HCT116 (cell line): ENCODE results near the gene OTOG.

Experiments used
- EGR1 ChIP-seq: IDR thresholded peaks from 2 replicates; pipeline ENCODE4 v1.6.1; 2012; ENCODE audit warnings: low read depth
- ELF1 ChIP-seq: IDR thresholded peaks from 2 replicates; pipeline ENCODE4 v1.6.1; 2012; ENCODE audit warnings: low read depth, borderline replicate concordance
- EZH2 ChIP-seq: fragments of 200-600 bp; sonication (generic); IDR thresholded peaks from 2 replicates; pipeline ENCODE4 v1.6.1; 2017; ENCODE audit warnings: antibody characterized with exemption, mixed run types
- EZH2phosphoT487 ChIP-seq: fragments of 200-600 bp; IDR thresholded peaks from 2 replicates; pipeline ENCODE4 v1.6.1; 2018; ENCODE audit warnings: antibody characterized with exemption, borderline replicate concordance
- POLR2A ChIP-seq: IDR thresholded peaks from 2 replicates; pipeline ENCODE4 v1.7.0; 2011; ENCODE audit warnings: borderline replicate concordance; ENCODE audit not compliant: insufficient read depth, insufficient read length; ENCODE audit errors: extremely low read depth
- POLR2AphosphoS5 ChIP-seq: IDR thresholded peaks from 2 replicates; pipeline ENCODE4 v1.6.1; 2011; ENCODE audit warnings: mild to moderate bottlenecking, low read depth, low read length, moderate library complexity
- SIN3A ChIP-seq: IDR thresholded peaks from 2 replicates; pipeline ENCODE4 v1.6.1; 2012; ENCODE audit warnings: low read depth
- SRF ChIP-seq: IDR thresholded peaks from 2 replicates; pipeline ENCODE4 v1.6.1; 2012; ENCODE audit warnings: low read depth
- ZNF274 ChIP-seq: fragments of 200-500 bp; sonication (Bioruptor generic); IDR thresholded peaks from 2 replicates; pipeline ENCODE4 v1.6.1; 2014; ENCODE audit warnings: mild to moderate bottlenecking, low read depth, low read length, inconsistent platforms
- TF ChIP-seq, protein P1 (sequence below), 3 experiments: fragments of 200-600 bp in 1 of 3; sonication (generic) in 1 of 3; IDR thresholded peaks in 2 of 3; conservative IDR thresholded peaks in 1 of 3; 2 replicates each; pipeline ENCODE4 v1.5.1; 2012 to 2017; ENCODE audit warnings: low read depth in 2 of 3, low read length in 2 of 3, antibody characterized with exemption in 1 of 3, borderline replicate concordance in 1 of 3, control low read depth in 1 of 3, mild to moderate bottlenecking in 1 of 3, mixed read lengths in 1 of 3, mixed run types in 1 of 3, moderate library complexity in 1 of 3; ENCODE audit not compliant: insufficient read depth in 1 of 3
- TF ChIP-seq, protein P2 (sequence below): IDR thresholded peaks from 2 replicates; pipeline ENCODE4 v1.6.1; 2012; ENCODE audit warnings: low read depth
- TF ChIP-seq, protein P3 (sequence below): IDR thresholded peaks from 2 replicates; pipeline ENCODE4 v1.6.1; 2012
- TF ChIP-seq, protein P4 (sequence below): IDR thresholded peaks from 2 replicates; pipeline ENCODE4 v1.6.1; 2011; ENCODE audit warnings: mild to moderate bottlenecking, low read length, moderate library complexity; ENCODE audit not compliant: insufficient replicate concordance; ENCODE audit errors: extremely low read depth

DNA sequence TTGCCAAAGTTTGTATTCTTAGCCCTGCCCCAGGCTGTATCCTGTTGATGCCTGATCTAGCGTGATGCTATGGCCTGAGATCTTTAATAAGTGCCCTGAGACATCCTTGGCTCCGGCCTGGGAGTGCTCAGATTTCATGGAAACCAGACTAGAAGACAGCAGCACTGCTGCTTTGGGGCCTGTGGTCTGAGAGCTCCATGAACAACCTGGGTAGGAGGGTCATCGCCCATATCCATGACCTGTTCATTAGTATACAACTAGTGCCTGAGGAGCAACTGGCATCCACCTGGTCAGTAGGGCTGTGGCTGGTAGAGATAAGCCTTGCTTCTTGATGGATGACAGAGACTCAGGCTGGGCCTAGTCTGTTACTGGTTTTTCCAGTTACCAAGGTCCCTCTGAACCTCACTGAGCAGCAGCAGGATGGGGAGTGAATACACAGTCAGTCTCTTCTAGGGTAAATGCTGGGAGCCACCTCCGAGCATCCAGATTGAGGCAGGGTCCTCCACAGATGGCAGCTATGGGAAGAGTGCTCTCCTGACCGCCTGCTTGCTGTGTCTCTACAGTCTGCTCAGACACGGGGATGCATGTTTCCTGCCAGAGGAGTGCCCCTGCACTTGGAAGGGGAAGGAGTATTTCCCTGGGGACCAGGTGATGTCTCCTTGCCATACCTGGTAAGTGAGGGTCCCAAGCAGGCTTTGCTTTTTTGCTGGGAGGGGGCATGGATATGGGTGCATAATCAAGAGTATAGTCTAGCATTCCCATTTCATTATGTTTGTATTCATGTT, 39.0 kb downstream of the OTOG start:
- TF ChIP-seq, protein P1, sequence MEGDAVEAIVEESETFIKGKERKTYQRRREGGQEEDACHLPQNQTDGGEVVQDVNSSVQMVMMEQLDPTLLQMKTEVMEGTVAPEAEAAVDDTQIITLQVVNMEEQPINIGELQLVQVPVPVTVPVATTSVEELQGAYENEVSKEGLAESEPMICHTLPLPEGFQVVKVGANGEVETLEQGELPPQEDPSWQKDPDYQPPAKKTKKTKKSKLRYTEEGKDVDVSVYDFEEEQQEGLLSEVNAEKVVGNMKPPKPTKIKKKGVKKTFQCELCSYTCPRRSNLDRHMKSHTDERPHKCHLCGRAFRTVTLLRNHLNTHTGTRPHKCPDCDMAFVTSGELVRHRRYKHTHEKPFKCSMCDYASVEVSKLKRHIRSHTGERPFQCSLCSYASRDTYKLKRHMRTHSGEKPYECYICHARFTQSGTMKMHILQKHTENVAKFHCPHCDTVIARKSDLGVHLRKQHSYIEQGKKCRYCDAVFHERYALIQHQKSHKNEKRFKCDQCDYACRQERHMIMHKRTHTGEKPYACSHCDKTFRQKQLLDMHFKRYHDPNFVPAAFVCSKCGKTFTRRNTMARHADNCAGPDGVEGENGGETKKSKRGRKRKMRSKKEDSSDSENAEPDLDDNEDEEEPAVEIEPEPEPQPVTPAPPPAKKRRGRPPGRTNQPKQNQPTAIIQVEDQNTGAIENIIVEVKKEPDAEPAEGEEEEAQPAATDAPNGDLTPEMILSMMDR (IDR thresholded peaks at IDR 0.05 in 2 of 3, conservative IDR thresholded peaks at IDR 0.05 in 1 of 3; ENCODE audit: borderline replicate concordance in 1 of 3, insufficient read depth in 1 of 3, low read depth in 2 of 3, low read length in 2 of 3), result no peak
- TF ChIP-seq, protein P2, sequence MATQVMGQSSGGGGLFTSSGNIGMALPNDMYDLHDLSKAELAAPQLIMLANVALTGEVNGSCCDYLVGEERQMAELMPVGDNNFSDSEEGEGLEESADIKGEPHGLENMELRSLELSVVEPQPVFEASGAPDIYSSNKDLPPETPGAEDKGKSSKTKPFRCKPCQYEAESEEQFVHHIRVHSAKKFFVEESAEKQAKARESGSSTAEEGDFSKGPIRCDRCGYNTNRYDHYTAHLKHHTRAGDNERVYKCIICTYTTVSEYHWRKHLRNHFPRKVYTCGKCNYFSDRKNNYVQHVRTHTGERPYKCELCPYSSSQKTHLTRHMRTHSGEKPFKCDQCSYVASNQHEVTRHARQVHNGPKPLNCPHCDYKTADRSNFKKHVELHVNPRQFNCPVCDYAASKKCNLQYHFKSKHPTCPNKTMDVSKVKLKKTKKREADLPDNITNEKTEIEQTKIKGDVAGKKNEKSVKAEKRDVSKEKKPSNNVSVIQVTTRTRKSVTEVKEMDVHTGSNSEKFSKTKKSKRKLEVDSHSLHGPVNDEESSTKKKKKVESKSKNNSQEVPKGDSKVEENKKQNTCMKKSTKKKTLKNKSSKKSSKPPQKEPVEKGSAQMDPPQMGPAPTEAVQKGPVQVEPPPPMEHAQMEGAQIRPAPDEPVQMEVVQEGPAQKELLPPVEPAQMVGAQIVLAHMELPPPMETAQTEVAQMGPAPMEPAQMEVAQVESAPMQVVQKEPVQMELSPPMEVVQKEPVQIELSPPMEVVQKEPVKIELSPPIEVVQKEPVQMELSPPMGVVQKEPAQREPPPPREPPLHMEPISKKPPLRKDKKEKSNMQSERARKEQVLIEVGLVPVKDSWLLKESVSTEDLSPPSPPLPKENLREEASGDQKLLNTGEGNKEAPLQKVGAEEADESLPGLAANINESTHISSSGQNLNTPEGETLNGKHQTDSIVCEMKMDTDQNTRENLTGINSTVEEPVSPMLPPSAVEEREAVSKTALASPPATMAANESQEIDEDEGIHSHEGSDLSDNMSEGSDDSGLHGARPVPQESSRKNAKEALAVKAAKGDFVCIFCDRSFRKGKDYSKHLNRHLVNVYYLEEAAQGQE, result no peak
- TF ChIP-seq EGR1 (no peak), SIN3A (no peak), POLR2A (no peak), EZH2 (no peak), EZH2phosphoT487 (no peak), POLR2AphosphoS5 (no peak), ELF1 (no peak), ZNF274 (no peak), SRF (no peak)
- TF ChIP-seq, protein P3, sequence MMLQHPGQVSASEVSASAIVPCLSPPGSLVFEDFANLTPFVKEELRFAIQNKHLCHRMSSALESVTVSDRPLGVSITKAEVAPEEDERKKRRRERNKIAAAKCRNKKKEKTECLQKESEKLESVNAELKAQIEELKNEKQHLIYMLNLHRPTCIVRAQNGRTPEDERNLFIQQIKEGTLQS, result no peak
- TF ChIP-seq, protein P4, sequence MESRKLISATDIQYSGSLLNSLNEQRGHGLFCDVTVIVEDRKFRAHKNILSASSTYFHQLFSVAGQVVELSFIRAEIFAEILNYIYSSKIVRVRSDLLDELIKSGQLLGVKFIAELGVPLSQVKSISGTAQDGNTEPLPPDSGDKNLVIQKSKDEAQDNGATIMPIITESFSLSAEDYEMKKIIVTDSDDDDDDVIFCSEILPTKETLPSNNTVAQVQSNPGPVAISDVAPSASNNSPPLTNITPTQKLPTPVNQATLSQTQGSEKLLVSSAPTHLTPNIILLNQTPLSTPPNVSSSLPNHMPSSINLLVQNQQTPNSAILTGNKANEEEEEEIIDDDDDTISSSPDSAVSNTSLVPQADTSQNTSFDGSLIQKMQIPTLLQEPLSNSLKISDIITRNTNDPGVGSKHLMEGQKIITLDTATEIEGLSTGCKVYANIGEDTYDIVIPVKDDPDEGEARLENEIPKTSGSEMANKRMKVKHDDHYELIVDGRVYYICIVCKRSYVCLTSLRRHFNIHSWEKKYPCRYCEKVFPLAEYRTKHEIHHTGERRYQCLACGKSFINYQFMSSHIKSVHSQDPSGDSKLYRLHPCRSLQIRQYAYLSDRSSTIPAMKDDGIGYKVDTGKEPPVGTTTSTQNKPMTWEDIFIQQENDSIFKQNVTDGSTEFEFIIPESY, result no peak
